Activated CD4-positive, alpha-beta T cell treated with anti-CD3 and anti-CD28 coated beads, Interleukin-2, amount 10 ng/mL, durations not matched to agents 7 days and 5 days (primary cell): ENCODE data around the gene PPP1R13L. TPM values are rescaled to one million over a fixed set of nuclear protein-coding genes. Genes with fewer than 3 reads are reported as not detected.
A peak's percentile ranks its signal among the peaks of the same experiment; 100 is the strongest.

Experiments used
- CTCF ChIA-PET: fragments of 350-600 bp; sonication (Branson Sonifier 250); formaldehyde crosslinking; loops from one replicate; lab custom pipeline; 2021; ENCODE audit warnings: antibody characterized with exemption; lab: Charles Lee
- POLR2A ChIA-PET: fragments of 350-600 bp; sonication (Branson Sonifier 250); formaldehyde crosslinking; loops from one replicate; lab custom pipeline; 2021; ENCODE audit warnings: antibody characterized with exemption; lab: Charles Lee
- DNase-seq: peaks from one replicate; pipeline ENCODE4 v3.0.0-alpha.2; 2020
- H3K27ac Mint-ChIP-seq: one replicate; pipeline ENCODE4 v1.8.0; 2021; ENCODE audit warnings: mild to moderate bottlenecking, moderate library complexity, mixed read lengths
- H3K27me3 Mint-ChIP-seq: one replicate; pipeline ENCODE4 v1.8.0; 2021; ENCODE audit warnings: mixed read lengths
- H3K36me3 Mint-ChIP-seq: one replicate; pipeline ENCODE4 v1.8.0; 2021; ENCODE audit warnings: low read depth, mixed read lengths
- H3K4me1 Mint-ChIP-seq: one replicate; pipeline ENCODE4 v1.8.0; 2021; ENCODE audit warnings: mixed read lengths
- H3K4me3 Mint-ChIP-seq: one replicate; pipeline ENCODE4 v1.8.0; 2021; ENCODE audit warnings: mild to moderate bottlenecking, moderate library complexity, mixed read lengths
- H3K9me3 Mint-ChIP-seq: one replicate; pipeline ENCODE4 v1.8.0; 2021; ENCODE audit warnings: mixed read lengths
- total RNA-seq, 2 experiments: library from RNA; stranded (reverse); gene quantifications; one replicate each; pipeline ENCODE4 v1.2.3, GENCODE V29; 2021

Gene PPP1R13L
- total RNA-seq, 2 experiments from 2014 or later: 15.5 to 17.7 TPM

- ChIA-PET CTCF (interaction anchor here (0.6 to 0.9 kb wide), 3 partner anchors 27 to 130 kb away, joined by 3 to 4 read pairs (median 4); no protein-coding TSS in a partner anchor), POLR2A (no interaction called here)
- H3K36me3 Mint-ChIP-seq: peaks cover 4% of the 10 kb centered on the region
- peaks cover 21% of the 10 kb centered on the region for H3K4me1 Mint-ChIP-seq
- no peaks in the 10 kb centered on the region for H3K27me3 Mint-ChIP-seq
- H3K4me3 Mint-ChIP-seq: peak overlapping the region; percentile 35
- no peak overlapping the region for H3K27ac Mint-ChIP-seq
- H3K9me3 Mint-ChIP-seq: no peaks in the 10 kb centered on the region
- DNase-seq: no peak
These were observed 36.0 kb downstream of the PPP1R13L start for GRCh38 chr19:45368737-45369340.

GRCh38 chr19:45368127-45368526 is 36.7 kb downstream of the PPP1R13L start:
- no peaks in the 10 kb centered on the region for H3K9me3 Mint-ChIP-seq
- no peaks in the 10 kb centered on the region for H3K27me3 Mint-ChIP-seq
- POLR2A ChIA-PET: no interaction called here
- H3K27ac Mint-ChIP-seq: no peak overlapping the region
- CTCF ChIA-PET: interaction anchor here (0.9 kb wide), 2 partner anchors 26 to 29 kb away, joined by 3 to 4 read pairs; no protein-coding TSS in a partner anchor
- peaks cover 4% of the 10 kb centered on the region for H3K36me3 Mint-ChIP-seq
- no peak for DNase-seq
- H3K4me1 Mint-ChIP-seq: peaks cover 21% of the 10 kb centered on the region
- H3K4me3 Mint-ChIP-seq: peak overlapping the region; percentile 29

- H3K4me1 Mint-ChIP-seq: peaks cover 12% of the 10 kb centered on the region
- ChIA-PET CTCF (interaction anchor here (0.6 kb wide), 1 partner anchor 238 kb away, joined by 3 read pairs; no protein-coding TSS in a partner anchor), POLR2A (no interaction called here)
- no peak for DNase-seq
- H3K36me3 Mint-ChIP-seq: peaks cover 4% of the 10 kb centered on the region
- H3K27me3 Mint-ChIP-seq: no peaks in the 10 kb centered on the region
- no peak overlapping the region for H3K4me3 Mint-ChIP-seq
- H3K27ac Mint-ChIP-seq: no peak overlapping the region
- no peaks in the 10 kb centered on the region for H3K9me3 Mint-ChIP-seq
These were observed 40.2 kb downstream of the PPP1R13L start for GRCh38 chr19:45364696-45365095.

DNA sequence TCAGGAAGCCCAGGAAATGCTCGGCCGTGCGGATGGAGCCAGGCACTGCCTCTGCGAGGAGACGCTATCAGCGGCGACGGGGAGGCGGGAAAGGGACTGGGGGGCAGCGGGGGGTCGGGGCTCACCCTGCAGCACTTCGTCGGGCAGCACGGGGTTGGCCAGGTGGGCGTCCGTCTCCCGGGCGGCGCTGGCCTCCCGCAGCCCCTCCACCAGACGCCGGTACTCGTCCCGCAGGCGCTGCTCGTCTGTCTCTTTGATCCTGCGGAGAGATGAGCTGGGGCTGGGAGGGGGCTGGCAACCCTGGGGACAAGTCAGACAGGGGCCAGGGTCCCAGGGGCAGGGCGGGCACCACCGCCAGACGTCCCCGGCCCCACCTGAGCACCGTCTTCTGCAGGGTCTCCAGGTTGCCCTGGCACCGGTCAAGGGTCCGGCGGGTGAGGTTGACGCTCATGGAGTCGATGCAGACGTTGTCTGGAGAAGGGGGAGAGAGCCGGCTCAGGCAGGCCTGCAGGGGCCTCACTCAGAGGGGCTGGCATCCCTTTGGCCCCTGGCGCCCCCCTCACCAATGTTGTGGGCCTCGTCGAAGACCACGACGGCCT is 40.9 kb downstream of the PPP1R13L start:
- H3K9me3 Mint-ChIP-seq: no peaks in the 10 kb centered on the region
- ChIA-PET POLR2A (no interaction called here), CTCF (interaction anchor here (0.6 kb wide), 1 partner anchor 239 kb away, joined by 3 read pairs; no protein-coding TSS in a partner anchor)
- DNase-seq: no peak
- no peak overlapping the region for H3K4me3 Mint-ChIP-seq
- peaks cover 8% of the 10 kb centered on the region for H3K4me1 Mint-ChIP-seq
- peaks cover 4% of the 10 kb centered on the region for H3K36me3 Mint-ChIP-seq
- no peaks in the 10 kb centered on the region for H3K27me3 Mint-ChIP-seq
- no peak overlapping the region for H3K27ac Mint-ChIP-seq

GRCh38 chr19:45362291-45362690 is 42.6 kb downstream of the PPP1R13L start:
- H3K9me3 Mint-ChIP-seq: no peaks in the 10 kb centered on the region
- CTCF ChIA-PET: interaction anchor here (1.0 kb wide), 1 partner anchor 23 kb away, joined by 3 read pairs; no protein-coding TSS in a partner anchor
- no peaks in the 10 kb centered on the region for H3K27me3 Mint-ChIP-seq

DNA sequence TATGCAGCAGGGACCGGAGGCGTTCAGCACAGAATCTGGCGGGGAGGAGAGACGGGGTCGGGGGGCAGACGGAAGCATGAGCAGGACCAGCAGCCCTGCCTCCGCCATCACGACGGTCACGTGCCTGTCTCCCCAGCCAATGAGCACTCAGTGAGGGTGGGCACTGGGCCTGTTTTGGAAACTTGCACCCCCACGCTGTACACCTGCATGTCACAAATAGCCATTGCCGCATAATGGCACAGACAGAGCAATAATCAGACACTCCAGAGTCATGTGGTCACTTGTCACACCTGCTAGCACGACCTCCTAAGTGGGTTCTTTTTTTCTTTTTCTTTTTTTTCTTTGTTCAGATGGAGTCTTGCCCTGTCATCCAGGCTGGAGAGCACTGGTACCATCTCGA is 43.3 kb downstream of the PPP1R13L start:
- POLR2A ChIA-PET: no interaction called here
- Mint-ChIP-seq H3K4me1 (peaks cover 2% of the 10 kb centered on the region), H3K4me3 (no peak overlapping the region), H3K27ac (no peak overlapping the region), H3K9me3 (no peaks in the 10 kb centered on the region), H3K27me3 (no peaks in the 10 kb centered on the region), H3K36me3 (peaks cover 2% of the 10 kb centered on the region)
- CTCF ChIA-PET: no interaction called here
- no peak for DNase-seq

More at GRCh38 chr19:45362291-45362690, 42.6 kb downstream of the PPP1R13L start:
- no peak for DNase-seq
- Mint-ChIP-seq H3K27ac (no peak overlapping the region), H3K36me3 (peaks cover under 1% of the 10 kb centered on the region), H3K4me3 (no peak overlapping the region), H3K4me1 (peaks cover 2% of the 10 kb centered on the region)
- POLR2A ChIA-PET: no interaction called here

DNA sequence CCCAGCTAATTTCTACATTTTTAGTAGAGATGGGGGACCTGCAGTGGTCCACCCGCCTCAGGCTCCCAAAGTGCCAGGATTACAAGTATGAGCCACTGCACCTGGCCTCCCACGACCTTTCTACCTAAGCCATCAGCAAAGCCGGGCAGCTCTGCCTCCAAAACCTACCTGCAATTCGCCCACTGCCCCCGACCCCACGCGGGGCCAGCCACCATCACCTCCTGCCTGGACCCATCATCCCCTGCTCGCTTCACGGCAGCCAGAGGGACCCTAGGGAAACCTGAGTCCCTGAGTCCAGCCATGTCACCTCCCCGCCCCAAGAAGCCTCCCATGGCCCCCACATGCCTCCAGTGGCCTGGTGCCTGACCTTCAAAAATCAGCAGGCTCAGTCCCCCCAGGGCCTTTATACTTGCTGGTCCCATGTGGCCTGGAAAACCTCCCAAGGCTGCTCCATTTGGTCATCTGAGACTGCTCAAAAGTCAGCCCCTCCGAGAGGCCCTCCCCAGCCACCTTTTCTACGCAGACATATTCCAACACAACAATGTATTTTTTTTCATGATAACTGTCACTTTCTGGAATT is 46.6 kb downstream of the PPP1R13L start:
- no peak overlapping the region for H3K27ac Mint-ChIP-seq
- POLR2A ChIA-PET: interaction anchor here (0.8 kb wide), 1 partner anchor 13 kb away, joined by 3 read pairs; no protein-coding TSS in a partner anchor

GRCh38 chr19:45357445-45357783 is 47.5 kb downstream of the PPP1R13L start:
- ChIA-PET POLR2A (no interaction called here), CTCF (interaction anchor here (1.2 kb wide), 1 partner anchor 19 kb away, joined by 4 read pairs; no protein-coding TSS in a partner anchor)
- Mint-ChIP-seq H3K36me3 (peaks cover 6% of the 10 kb centered on the region), H3K27me3 (no peaks in the 10 kb centered on the region), H3K9me3 (no peaks in the 10 kb centered on the region), H3K27ac (no peak overlapping the region), H3K4me3 (no peak overlapping the region), H3K4me1 (peaks cover 2% of the 10 kb centered on the region)
- no peak for DNase-seq

More for the DNA sequence above, 46.6 kb downstream of the PPP1R13L start:
- H3K27me3 Mint-ChIP-seq: no peaks in the 10 kb centered on the region
- H3K4me1 Mint-ChIP-seq: peaks cover 2% of the 10 kb centered on the region
- H3K36me3 Mint-ChIP-seq: peaks cover 6% of the 10 kb centered on the region
- H3K4me3 Mint-ChIP-seq: no peak overlapping the region
- H3K9me3 Mint-ChIP-seq: no peaks in the 10 kb centered on the region
- DNase-seq: no peak
- CTCF ChIA-PET: interaction anchor here (1.2 kb wide), 1 partner anchor 20 kb away, joined by 4 read pairs; no protein-coding TSS in a partner anchor

GRCh38 chr19:45356760-45357444 is 48.0 kb downstream of the PPP1R13L start:
- H3K9me3 Mint-ChIP-seq: no peaks in the 10 kb centered on the region
- H3K4me3 Mint-ChIP-seq: no peak overlapping the region
- no peak for DNase-seq
- peaks cover 2% of the 10 kb centered on the region for H3K4me1 Mint-ChIP-seq
- H3K27me3 Mint-ChIP-seq: no peaks in the 10 kb centered on the region
- POLR2A ChIA-PET: no interaction called here
- CTCF ChIA-PET: interaction anchor here (1.8 kb wide), 1 partner anchor 18 kb away, joined by 5 read pairs; no protein-coding TSS in a partner anchor
- H3K27ac Mint-ChIP-seq: no peak overlapping the region
- peaks cover 6% of the 10 kb centered on the region for H3K36me3 Mint-ChIP-seq

- no peaks in the 10 kb centered on the region for H3K9me3 Mint-ChIP-seq
- H3K36me3 Mint-ChIP-seq: peaks cover 6% of the 10 kb centered on the region
- POLR2A ChIA-PET: no interaction called here
These were observed 49.0 kb downstream of the PPP1R13L start for GRCh38 chr19:45355910-45356309.

GRCh38 chr19:45355402-45355801 is 49.5 kb downstream of the PPP1R13L start:
- H3K9me3 Mint-ChIP-seq: no peaks in the 10 kb centered on the region
- no peak overlapping the region for H3K27ac Mint-ChIP-seq
- CTCF ChIA-PET: interaction anchor here (1.8 kb wide), 1 partner anchor 17 kb away, joined by 5 read pairs; no protein-coding TSS in a partner anchor
- no peaks in the 10 kb centered on the region for H3K27me3 Mint-ChIP-seq
- H3K4me1 Mint-ChIP-seq: peaks cover 2% of the 10 kb centered on the region
- H3K36me3 Mint-ChIP-seq: peaks cover 6% of the 10 kb centered on the region
- H3K4me3 Mint-ChIP-seq: no peak overlapping the region
- POLR2A ChIA-PET: no interaction called here
- DNase-seq: no peak

More at GRCh38 chr19:45355910-45356309, 49.0 kb downstream of the PPP1R13L start:
- Mint-ChIP-seq H3K4me1 (peaks cover 2% of the 10 kb centered on the region), H3K27ac (no peak overlapping the region), H3K4me3 (no peak overlapping the region), H3K27me3 (no peaks in the 10 kb centered on the region)
- no peak for DNase-seq
- CTCF ChIA-PET: interaction anchor here (1.8 kb wide), 1 partner anchor 17 kb away, joined by 5 read pairs; no protein-coding TSS in a partner anchor

DNA sequence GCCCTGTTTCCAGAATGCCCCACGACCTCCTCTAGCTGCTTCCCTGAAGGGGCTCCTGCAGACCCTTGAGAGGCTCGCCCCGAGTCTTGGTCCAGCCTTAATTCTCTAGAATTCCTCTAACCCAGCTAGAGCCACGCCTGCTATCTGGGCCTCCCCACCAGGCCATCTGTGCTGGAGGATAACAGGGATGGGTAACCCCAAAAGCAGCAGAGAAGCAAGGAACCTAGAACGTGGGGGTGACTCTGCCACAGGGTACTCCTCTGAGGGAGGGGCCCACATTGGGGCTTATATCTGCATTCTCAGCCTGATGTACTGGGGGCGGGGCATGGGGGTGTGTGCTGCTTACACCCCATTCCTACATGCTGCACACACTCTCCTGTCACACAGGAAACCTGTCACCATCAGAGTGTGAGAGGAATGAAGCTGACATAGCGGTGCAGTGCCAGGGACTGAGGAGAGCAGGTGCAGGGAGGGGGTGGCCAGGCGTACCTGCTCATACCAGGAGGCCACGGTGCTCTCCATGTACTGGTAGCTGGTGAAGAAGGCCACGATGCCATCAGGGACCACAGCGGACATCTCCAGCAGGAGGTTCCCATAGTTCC is 50.5 kb downstream of the PPP1R13L start:
- DNase-seq: no peak
- Mint-ChIP-seq H3K9me3 (no peaks in the 10 kb centered on the region), H3K4me3 (no peak overlapping the region), H3K27ac (no peak overlapping the region), H3K4me1 (no peaks in the 10 kb centered on the region), H3K27me3 (no peaks in the 10 kb centered on the region), H3K36me3 (peaks cover 6% of the 10 kb centered on the region)
- CTCF ChIA-PET: no interaction called here
- POLR2A ChIA-PET: no interaction called here
